Neuron (in vitro differentiated cells): ENCODE data around the gene ARRDC1.

ENCODE experiments used
- H2AFZ ChIP-seq: one replicate; pipeline ENCODE4 v1.6.1; 2013; ENCODE audit warnings: low read depth, mild to moderate bottlenecking, inconsistent platforms, low read length, moderate library complexity
- H3K27me3 ChIP-seq: one replicate; pipeline ENCODE4 v1.6.1; 2013; ENCODE audit warnings: low read length; ENCODE audit not compliant: insufficient read depth
- H3K36me3 ChIP-seq: one replicate; pipeline ENCODE4 v1.6.1; 2013; ENCODE audit warnings: low read length; ENCODE audit not compliant: insufficient read depth
- H3K4me1 ChIP-seq: one replicate; pipeline ENCODE4 v1.6.1; 2013; ENCODE audit warnings: low read length; ENCODE audit not compliant: insufficient read depth
- H3K4me3 ChIP-seq: 2 replicates; pipeline ENCODE4 v1.5.1; 2013; ENCODE audit warnings: mild to moderate bottlenecking, low read length, moderate library complexity
- H3K9me3 ChIP-seq: one replicate; pipeline ENCODE4 v1.6.1; 2013; ENCODE audit warnings: low read length

ARRDC1 gene

GRCh38 chr9:137610944-137611343, 5.5 kb downstream of the ARRDC1 start:
- no peak overlapping the region for H3K4me3 ChIP-seq
- peaks cover 15% of the 10 kb centered on the region for H3K36me3 ChIP-seq
- no peaks in the 10 kb centered on the region for H3K27me3 ChIP-seq
- no peak overlapping the region for H2AFZ ChIP-seq
- H3K4me1 ChIP-seq = peaks cover 16% of the 10 kb centered on the region
- no peaks in the 10 kb centered on the region for H3K9me3 ChIP-seq

GRCh38 chr9:137611623-137612609, 6.4 kb downstream of the ARRDC1 start:
- H3K27me3 ChIP-seq = no peaks in the 10 kb centered on the region
- H3K36me3 ChIP-seq = peaks cover 23% of the 10 kb centered on the region
- H2AFZ ChIP-seq = no peak overlapping the region
- no peak overlapping the region for H3K4me3 ChIP-seq
- peaks cover 8% of the 10 kb centered on the region for H3K4me1 ChIP-seq
- H3K9me3 ChIP-seq = no peaks in the 10 kb centered on the region

GRCh38 chr9:137612741-137613142, 7.3 kb downstream of the ARRDC1 start:
- Histone ChIP-seq H2AFZ (no peak overlapping the region), H3K36me3 (peaks cover 23% of the 10 kb centered on the region), H3K27me3 (no peaks in the 10 kb centered on the region), H3K4me1 (peaks cover 5% of the 10 kb centered on the region), H3K4me3 (no peak overlapping the region), H3K9me3 (no peaks in the 10 kb centered on the region)

GRCh38 chr9:137613259-137613658, 7.8 kb downstream of the ARRDC1 start:
- H2AFZ ChIP-seq = no peak overlapping the region
- H3K4me1 ChIP-seq = peaks cover 9% of the 10 kb centered on the region
- peaks cover 23% of the 10 kb centered on the region for H3K36me3 ChIP-seq
- H3K27me3 ChIP-seq = no peaks in the 10 kb centered on the region
- H3K9me3 ChIP-seq = no peaks in the 10 kb centered on the region
- no peak overlapping the region for H3K4me3 ChIP-seq

GRCh38 chr9:137613738-137614523, 8.4 kb downstream of the ARRDC1 start:
- no peaks in the 10 kb centered on the region for H3K27me3 ChIP-seq
- no peak overlapping the region for H2AFZ ChIP-seq
- no peaks in the 10 kb centered on the region for H3K9me3 ChIP-seq
- H3K36me3 ChIP-seq = peaks cover 23% of the 10 kb centered on the region
- peaks cover 9% of the 10 kb centered on the region for H3K4me1 ChIP-seq
- no peak overlapping the region for H3K4me3 ChIP-seq

- no peaks in the 10 kb centered on the region for H3K27me3 ChIP-seq
- H3K36me3 ChIP-seq = peaks cover 23% of the 10 kb centered on the region
- H3K4me3 ChIP-seq = no peak overlapping the region
- no peak overlapping the region for H2AFZ ChIP-seq
- peaks cover 11% of the 10 kb centered on the region for H3K4me1 ChIP-seq
- no peaks in the 10 kb centered on the region for H3K9me3 ChIP-seq
Measured at GRCh38 chr9:137614631-137615386, 9.3 kb downstream of the ARRDC1 start.

GRCh38 chr9:137615387-137615871, 9.9 kb downstream of the ARRDC1 start:
- Histone ChIP-seq H3K27me3 (no peaks in the 10 kb centered on the region), H3K4me1 (peaks cover 16% of the 10 kb centered on the region), H3K9me3 (no peaks in the 10 kb centered on the region), H3K36me3 (peaks cover 24% of the 10 kb centered on the region), H2AFZ (no peak overlapping the region), H3K4me3 (no peak overlapping the region)

GRCh38 chr9:137618105-137619067, 12.9 kb downstream of the ARRDC1 start, which contains the start of gene EHMT1:
TSS of gene EHMT1 (plus strand) at chr9:137619005. CDS start at chr9:137619029, 24 bp downstream.
- peaks cover 37% of the 10 kb centered on the region for H3K36me3 ChIP-seq
- H3K4me3 ChIP-seq = peak within 1 kb of the TSS; percentile 98
- no peaks in the 10 kb centered on the region for H3K9me3 ChIP-seq
- no peaks in the 10 kb centered on the region for H3K27me3 ChIP-seq
- H2AFZ ChIP-seq = peak within 1 kb of the TSS; percentile 32
- H3K4me1 ChIP-seq = peaks cover 28% of the 10 kb centered on the region

- no peak overlapping the region for H2AFZ ChIP-seq
- no peaks in the 10 kb centered on the region for H3K27me3 ChIP-seq
- peaks cover 28% of the 10 kb centered on the region for H3K4me1 ChIP-seq
- H3K36me3 ChIP-seq = peaks cover 32% of the 10 kb centered on the region
- no peaks in the 10 kb centered on the region for H3K9me3 ChIP-seq
- H3K4me3 ChIP-seq = peak overlapping the region; percentile 98
Measured at GRCh38 chr9:137619240-137620047, 14.0 kb downstream of the ARRDC1 start.

- Histone ChIP-seq H3K36me3 (peaks cover 32% of the 10 kb centered on the region), H3K4me1 (peaks cover 28% of the 10 kb centered on the region), H3K27me3 (no peaks in the 10 kb centered on the region), H3K9me3 (peaks cover 1% of the 10 kb centered on the region), H2AFZ (no peak overlapping the region), H3K4me3 (peak overlapping the region; percentile 98)
Measured at GRCh38 chr9:137620048-137620405, 14.5 kb downstream of the ARRDC1 start.

GRCh38 chr9:137620581-137620980, 15.1 kb downstream of the ARRDC1 start:
- H3K4me1 ChIP-seq = peaks cover 28% of the 10 kb centered on the region
- peak overlapping the region; percentile 98 for H3K4me3 ChIP-seq
- H3K27me3 ChIP-seq = no peaks in the 10 kb centered on the region
- H3K36me3 ChIP-seq = peaks cover 30% of the 10 kb centered on the region
- H2AFZ ChIP-seq = no peak overlapping the region
- H3K9me3 ChIP-seq = peaks cover 2% of the 10 kb centered on the region
